GM12872 (cell line): ENCODE measurements around the gene KCNJ3.

Experiments
- TF ChIP-seq, protein P1 (sequence below): IDR thresholded peaks from 3 replicates; pipeline ENCODE4 v1.5.1; 2011; ENCODE audit warnings: low read depth, mild to moderate bottlenecking, low read length, moderate library complexity; ENCODE audit not compliant: insufficient read depth

Gene KCNJ3

GRCh38 chr2:154886316-154886715, 187.8 kb downstream of the KCNJ3 start:
- TF ChIP-seq, protein P1, sequence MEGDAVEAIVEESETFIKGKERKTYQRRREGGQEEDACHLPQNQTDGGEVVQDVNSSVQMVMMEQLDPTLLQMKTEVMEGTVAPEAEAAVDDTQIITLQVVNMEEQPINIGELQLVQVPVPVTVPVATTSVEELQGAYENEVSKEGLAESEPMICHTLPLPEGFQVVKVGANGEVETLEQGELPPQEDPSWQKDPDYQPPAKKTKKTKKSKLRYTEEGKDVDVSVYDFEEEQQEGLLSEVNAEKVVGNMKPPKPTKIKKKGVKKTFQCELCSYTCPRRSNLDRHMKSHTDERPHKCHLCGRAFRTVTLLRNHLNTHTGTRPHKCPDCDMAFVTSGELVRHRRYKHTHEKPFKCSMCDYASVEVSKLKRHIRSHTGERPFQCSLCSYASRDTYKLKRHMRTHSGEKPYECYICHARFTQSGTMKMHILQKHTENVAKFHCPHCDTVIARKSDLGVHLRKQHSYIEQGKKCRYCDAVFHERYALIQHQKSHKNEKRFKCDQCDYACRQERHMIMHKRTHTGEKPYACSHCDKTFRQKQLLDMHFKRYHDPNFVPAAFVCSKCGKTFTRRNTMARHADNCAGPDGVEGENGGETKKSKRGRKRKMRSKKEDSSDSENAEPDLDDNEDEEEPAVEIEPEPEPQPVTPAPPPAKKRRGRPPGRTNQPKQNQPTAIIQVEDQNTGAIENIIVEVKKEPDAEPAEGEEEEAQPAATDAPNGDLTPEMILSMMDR = no peak

DNA sequence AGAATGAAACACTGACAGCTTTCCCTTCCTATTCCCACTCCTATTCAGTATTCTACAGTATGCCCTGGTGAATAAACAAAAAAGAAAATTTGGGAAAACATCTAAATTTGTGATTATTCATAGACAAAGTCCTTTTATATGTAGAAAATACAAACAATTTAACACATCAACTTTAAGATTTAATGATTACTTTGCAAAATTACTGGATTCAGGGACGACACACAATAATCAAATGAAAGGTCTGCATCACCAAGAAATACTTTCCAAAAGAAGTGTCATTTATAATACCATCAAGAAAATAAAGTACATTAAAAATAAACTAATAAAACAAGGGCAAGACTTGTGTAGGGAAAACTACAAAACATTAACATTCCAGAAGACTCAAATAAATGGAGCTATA, 199.8 kb downstream of the KCNJ3 start:
- TF ChIP-seq, protein P1 = no peak

DNA sequence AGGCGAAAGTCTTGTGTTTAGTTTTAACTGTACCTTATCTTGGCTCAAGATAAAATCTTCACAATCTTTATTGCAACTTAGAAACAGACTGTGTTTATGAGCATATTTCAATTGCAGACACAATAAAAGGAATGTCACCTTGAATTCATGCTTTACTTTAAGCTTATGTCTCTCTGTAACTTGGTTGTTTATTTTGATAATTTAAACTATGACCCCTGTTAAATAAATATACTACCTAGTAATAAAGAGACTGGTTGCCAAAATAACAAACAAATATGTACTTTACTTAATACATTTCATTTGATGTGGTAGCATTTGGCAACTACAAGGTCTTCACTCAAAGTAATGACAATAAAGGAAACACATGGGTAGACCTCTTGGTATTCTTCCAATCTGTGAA, 202.6 kb downstream of the KCNJ3 start:
- TF ChIP-seq, protein P1 = no peak
